A172 (cell line): Measurements from ENCODE around the gene BRD7. TPM values are rescaled to one million over a fixed set of nuclear protein-coding genes. Genes with fewer than 3 reads are reported as not detected.

Experiments
- DNase-seq: peaks from one replicate; pipeline ENCODE4 v3.0.0-alpha.2; 2015; ENCODE audit warnings: low spot score
- total RNA-seq: library from RNA; depleted of rRNA; stranded (reverse); fragments of >200 nt; shearing (Covaris generic); gene quantifications from 2 replicates; pipeline ENCODE4 v1.2.3, GENCODE V29; 2014; rRNA removed

BRD7 gene
- total RNA-seq, 1 experiment from 2014 or later: 98.3 TPM

DNA sequence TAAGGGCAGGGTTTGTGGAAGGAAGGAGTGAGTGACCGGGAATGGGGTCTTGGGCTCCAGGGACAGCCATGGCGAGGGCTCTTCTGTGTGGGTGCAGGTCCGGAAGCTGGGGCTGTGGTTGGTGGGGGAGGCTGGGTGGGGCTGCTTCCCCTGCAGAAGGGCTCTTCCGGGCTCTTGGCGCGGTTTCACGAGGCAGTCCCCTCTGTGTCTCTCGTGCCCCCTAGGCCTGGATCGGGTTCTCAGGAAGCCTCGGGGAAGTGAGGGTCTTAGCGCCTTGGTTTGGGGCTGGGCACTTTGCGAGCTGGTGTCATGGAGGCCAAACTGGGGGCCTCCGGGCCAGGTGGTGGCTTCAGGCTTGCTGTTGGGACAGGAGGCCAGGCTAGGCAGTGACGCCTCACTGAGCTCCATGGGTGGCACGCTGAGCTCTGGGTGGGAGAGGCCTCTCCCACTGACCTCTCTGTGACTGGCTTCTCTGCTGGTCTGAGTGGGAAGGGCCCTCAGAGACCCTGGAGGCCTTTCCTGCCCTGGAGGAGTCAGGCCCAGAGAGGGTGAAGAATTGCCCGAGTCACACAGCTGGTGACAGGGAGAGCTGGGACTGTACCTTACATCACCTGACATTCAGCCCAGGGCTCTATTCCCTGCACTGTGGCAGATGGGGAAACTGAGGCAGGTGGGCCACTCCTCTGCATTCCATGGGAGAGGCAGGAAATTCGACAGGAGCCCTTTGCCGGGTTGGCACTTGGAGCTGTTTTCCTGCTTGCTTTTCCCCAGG, 94.3 kb downstream of the BRD7 start:
- no peak for DNase-seq

DNA sequence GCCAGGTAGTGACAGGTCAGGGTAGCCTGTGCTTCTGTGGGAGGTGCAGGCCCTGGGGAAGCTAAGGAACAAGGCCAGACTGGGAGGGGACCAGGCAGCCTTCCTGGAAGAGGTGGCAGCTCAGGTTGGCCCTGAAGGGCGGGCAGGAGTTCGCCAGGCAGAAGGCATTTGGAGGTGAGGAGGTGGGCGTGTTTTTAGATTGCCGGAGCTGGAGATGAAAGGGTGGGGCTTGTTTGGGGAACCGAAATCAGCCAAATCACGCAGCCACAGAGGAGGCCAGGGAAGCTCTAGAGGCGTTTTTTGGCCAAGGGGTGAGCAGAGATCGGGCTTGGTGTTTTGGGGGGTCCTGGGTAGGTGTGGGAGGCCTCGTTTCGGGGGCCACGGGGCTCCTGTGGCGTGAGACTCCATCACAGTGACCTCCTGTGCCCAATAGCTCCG, 94.9 kb downstream of the BRD7 start:
- no peak for DNase-seq

GRCh38 chr16:50273382-50273690, 95.5 kb downstream of the BRD7 start:
- DNase-seq: no peak

- no peak for DNase-seq
Measured at GRCh38 chr16:50272687-50273381, 96.0 kb downstream of the BRD7 start.

- no peak for DNase-seq
Measured at GRCh38 chr16:50272111-50272571, 96.6 kb downstream of the BRD7 start.

DNA sequence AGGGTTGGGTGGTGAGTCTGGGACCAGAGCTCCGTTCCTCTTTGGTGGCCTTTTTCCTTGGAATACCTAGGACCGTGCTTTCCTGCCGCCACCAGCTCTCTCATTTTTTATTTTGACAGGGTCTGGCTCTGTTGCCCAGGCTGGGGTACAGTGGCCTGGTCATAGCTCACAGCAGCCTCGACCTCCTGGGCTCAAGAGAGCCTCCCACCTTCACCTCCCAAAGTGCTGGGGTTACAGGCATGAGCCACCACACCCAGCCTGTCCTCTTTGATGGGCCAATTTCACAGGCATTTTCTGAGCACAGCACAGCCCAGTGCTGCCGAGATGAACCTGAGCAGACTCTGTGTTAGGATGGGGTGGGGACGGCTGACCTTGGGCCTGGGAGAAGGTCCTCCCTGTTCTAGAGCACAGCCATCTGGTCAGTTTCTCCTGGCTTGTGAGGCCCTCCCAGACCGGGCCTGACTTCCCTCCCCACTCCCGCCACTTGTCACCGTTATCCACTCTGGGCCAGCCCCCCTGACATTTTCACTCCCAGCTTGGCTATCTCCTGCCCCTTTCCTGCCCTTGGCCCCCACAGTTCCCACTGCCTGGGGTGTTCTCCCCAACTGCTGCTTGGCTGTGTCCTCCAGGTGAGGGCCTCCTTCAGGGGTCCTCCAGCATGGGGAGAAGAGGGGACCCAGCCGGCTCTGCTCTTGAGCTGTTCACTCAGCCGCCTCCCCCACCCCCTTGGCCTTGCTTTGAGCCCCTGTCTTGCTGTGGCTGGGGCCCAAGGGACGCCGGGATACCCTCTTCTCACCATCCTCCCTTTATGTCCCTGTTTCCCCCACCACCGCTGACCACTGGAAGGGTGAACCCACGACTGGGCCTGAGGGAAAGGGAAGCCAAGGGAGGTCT, 97.4 kb downstream of the BRD7 start:
- no peak for DNase-seq

GRCh38 chr16:50270510-50271147, 98.2 kb downstream of the BRD7 start:
- no peak for DNase-seq

DNA sequence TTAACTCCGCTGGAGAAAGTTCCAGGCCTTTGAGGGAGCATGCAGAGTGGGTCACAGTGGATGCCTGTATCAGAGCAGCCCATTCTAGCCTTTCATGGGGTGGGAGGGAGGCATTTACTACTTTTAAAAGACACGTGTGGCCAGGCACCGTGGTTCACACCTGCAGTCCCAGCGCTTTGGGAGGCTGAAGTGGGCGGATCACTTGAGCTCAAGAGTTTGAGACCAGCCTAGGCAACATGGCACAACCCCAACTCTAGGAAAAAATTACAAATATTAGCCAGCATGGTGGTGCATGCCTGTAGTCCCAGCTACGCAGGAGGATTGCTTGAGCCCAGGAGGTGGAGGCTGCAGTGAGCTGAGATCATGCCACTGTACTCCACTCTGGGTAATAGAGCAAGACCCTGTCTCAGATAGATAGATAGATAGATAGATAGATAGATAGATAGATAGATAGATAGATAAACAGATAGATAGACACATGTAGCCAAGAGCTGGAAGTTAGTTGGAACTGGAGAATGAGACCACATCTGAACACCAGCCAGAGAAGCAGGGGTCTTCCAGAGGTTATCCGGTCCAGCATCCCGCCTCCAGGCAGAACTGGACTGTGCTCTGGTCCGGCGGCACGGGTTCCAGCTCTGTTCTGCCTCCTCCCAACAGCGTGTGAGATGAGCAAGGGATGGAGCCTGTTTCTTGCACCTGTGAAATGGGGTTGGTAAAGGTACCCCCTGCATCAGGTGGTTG, 98.8 kb downstream of the BRD7 start:
- DNase-seq: no peak

DNA sequence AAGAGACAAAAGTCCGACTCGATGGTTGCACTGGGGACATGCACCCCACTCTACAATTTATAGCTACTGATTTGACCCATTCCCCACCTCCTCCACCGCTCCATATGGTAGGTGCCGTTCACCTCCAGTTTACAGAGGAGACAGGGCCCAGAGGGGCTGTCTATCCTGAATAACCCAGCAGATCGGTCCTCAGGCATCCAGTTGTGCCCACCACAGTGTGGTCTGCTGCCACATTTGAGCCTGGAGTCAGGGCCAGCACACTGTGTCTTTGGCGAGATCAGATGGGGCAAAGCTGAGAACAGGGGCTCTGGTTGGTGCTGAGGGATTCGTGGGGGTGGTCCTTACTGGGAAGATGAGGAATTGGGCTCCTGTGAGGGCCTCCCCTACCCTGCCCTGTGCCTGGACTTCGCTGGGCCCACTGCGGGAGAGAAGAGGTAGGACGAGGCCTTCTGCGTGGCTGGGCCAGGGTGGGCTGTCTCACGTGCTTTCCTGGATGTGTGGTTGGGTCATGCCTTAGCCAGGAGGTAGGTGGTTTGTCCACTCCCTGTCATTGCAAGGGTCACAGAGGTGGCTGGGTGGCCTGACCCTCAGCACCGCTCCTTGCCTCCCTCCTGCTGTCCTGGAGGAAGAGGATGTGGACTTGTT, 99.6 kb downstream of the BRD7 start:
- DNase-seq: no peak

DNA sequence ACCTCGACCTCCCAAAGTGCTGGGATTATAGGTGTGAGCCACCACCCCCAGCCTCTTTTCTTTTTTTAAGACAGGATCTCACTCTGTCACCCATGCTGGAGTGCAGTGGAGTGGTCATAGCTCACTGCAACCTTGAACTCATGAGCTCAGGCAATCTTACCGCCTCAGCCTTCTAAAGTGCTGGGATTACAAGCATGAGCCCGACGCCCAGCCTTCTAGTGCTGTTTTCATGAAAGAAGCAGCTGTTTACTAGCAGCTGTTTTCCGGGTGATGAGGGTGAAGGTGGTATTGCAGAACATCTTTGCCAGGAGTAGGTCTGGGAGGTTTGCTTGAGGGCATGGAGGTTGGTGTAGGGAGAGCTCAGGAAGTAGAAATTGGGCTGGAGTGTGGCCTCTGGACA, 100.4 kb downstream of the BRD7 start:
- DNase-seq: no peak

GRCh38 chr16:50267651-50268050, 101.1 kb downstream of the BRD7 start:
- no peak for DNase-seq

DNA sequence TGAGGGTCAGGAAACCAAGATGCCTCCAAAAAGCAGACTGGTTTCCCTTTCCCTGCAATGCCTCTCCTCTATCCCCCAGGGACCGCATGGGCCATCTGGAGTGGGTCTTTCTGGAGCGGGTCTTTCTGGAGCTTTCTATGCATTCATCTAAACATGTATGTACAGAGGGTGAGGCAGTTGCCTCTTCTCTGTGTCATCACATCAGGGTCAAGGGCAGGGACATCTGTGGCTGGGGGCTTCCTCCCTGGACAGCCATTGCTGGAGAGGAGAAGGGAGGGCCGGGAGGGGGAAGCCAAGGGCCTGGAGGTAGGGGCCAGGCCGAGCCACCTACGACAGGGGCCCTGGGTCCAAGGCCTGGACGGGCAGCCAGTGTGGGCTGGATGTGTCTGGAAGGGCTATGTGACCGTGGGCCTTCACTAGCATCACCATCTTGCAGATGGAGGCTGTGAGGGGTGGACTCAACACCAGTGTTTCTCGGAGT, 101.6 kb downstream of the BRD7 start:
- no peak for DNase-seq

DNA sequence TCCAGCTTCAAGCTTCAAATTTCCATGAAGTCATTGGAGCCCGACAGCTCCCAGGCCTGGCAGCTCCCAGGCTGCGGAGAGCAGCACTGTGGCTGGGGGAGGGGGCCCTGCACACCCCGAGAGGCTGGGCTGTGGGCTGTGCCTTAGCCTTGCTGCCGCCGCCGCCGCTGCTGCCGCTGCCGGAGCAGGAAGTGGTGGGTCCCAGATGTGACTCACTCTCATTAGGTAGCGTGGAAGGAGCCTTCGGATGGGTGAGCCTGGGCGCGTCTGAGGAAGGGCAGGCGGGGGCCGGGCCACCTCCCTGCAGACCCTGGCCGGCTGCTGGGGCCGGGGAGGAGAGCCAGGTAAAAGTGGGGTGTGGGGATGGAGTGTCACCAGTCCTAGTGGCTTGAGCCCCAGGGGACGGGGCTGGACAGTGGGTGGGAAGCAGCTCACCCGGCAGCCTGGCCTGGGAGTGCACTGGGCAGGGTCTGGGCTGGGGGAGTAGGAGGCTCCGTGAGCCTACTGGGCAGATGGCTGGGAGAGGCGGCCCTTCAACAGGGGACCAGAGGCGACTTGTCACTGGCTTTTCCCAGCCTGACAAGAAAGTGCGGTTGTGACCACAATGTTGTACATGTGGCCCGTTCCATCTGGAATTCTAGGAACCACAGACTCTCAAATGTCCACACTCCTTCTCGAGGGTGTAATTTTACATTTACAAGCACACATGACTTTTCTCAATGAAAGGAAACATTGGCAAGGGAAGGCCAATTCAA, 102.3 kb downstream of the BRD7 start, which contains the start of gene ADCY7:
ADCY7 (plus strand) TSS at position 215 of the 755 bp plus-strand sequence. CDS start 21,629 bp downstream, outside the sequence.
- DNase-seq: peak; percentile 80

Other genes starting within 250 kb of the BRD7 start
- gene TENT4B, start 215.7 kb downstream of the BRD7 start, total RNA-seq: 7.4 and 11.2 TPM in 2 replicates
- 13.8 and 17.7 TPM in 2 replicates for gene ADCY7, start 102.4 kb downstream of the BRD7 start, total RNA-seq
- 0.10 and 0.14 TPM in 2 replicates for gene NKD1, start 179.4 kb upstream of the BRD7 start, total RNA-seq